Mucosa of rectum (tissue), 2 donors: ENCODE results near the gene SMC1B.
"Not testable (repeated sequence)": the region's sequence is repeated elsewhere in the genome, so short reads cannot be mapped to it uniquely, and the experiment has no call there.

Source experiments
- H3K27ac ChIP-seq, 2 donors: one replicate each; pipeline ENCODE4 v1.7.0; 2013; ENCODE audit warnings: inconsistent platforms in 2 of 2, low read depth in 2 of 2, low read length in 2 of 2
- H3K27me3 ChIP-seq, 2 donors: one replicate each; pipeline ENCODE4 v1.7.0; 2013; ENCODE audit warnings: low read length in 2 of 2; ENCODE audit not compliant: control insufficient read depth in 2 of 2, insufficient read depth in 2 of 2
- H3K36me3 ChIP-seq, 2 donors: one replicate each; pipeline ENCODE4 v1.7.0; 2013; ENCODE audit warnings: low read length in 2 of 2; ENCODE audit not compliant: control insufficient read depth in 2 of 2, insufficient read depth in 2 of 2
- H3K4me1 ChIP-seq, 2 donors: one replicate each; pipeline ENCODE4 v1.7.0; 2013; ENCODE audit warnings: low read length in 2 of 2, mild to moderate bottlenecking in 1 of 2; ENCODE audit not compliant: control insufficient read depth in 2 of 2, insufficient read depth in 2 of 2
- H3K4me3 ChIP-seq, 2 donors: one replicate each; pipeline ENCODE4 v1.7.0; 2013; ENCODE audit warnings: low read length in 2 of 2
- H3K9ac ChIP-seq, 2 donors: one replicate each; pipeline ENCODE4 v1.7.0; 2013; ENCODE audit warnings: low read length in 2 of 2, low read depth in 1 of 2, mild to moderate bottlenecking in 1 of 2
- H3K9me3 ChIP-seq, 2 donors: one replicate each; pipeline ENCODE4 v1.7.0; 2013; ENCODE audit warnings: low read length in 2 of 2; ENCODE audit not compliant: control insufficient read depth in 2 of 2
- donor health status: healthy.
- donor health status: Normal muscosa, but diverticular disease.

SMC1B gene

GRCh38 chr22:45399712-45400445 lies 13.5 kb downstream of the SMC1B start:
- Histone ChIP-seq H3K36me3 (no peaks in the 10 kb centered on the region), H3K27ac (no peak overlapping the region), H3K4me3 (no peak overlapping the region), H3K9me3 (no peaks in the 10 kb centered on the region), H3K9ac (no peak overlapping the region), H3K4me1 (no peaks in the 10 kb centered on the region), H3K27me3 (no peaks in the 10 kb centered on the region)

- no peak overlapping the region for H3K4me3 ChIP-seq
- no peaks in the 10 kb centered on the region for H3K27me3 ChIP-seq
- H3K27ac ChIP-seq: no peak overlapping the region
- no peaks in the 10 kb centered on the region for H3K4me1 ChIP-seq
- H3K36me3 ChIP-seq: no peaks in the 10 kb centered on the region
- H3K9me3 ChIP-seq: no peaks in the 10 kb centered on the region
- H3K9ac ChIP-seq: no peak overlapping the region
These were observed 15.2 kb downstream of the SMC1B start for GRCh38 chr22:45398214-45398613.

GRCh38 chr22:45397806-45398205 lies 15.6 kb downstream of the SMC1B start:
- Histone ChIP-seq H3K9ac (no peak overlapping the region), H3K9me3 (no peaks in the 10 kb centered on the region), H3K27me3 (no peaks in the 10 kb centered on the region), H3K4me1 (no peaks in the 10 kb centered on the region), H3K27ac (no peak overlapping the region), H3K4me3 (no peak overlapping the region), H3K36me3 (no peaks in the 10 kb centered on the region)

GRCh38 chr22:45389546-45389945 lies 23.9 kb downstream of the SMC1B start:
- H3K27me3 ChIP-seq: peaks cover 0 to 4% of the 10 kb centered on the region in 2 donors
- H3K4me1 ChIP-seq: no peaks in the 10 kb centered on the region
- no peak overlapping the region for H3K9ac ChIP-seq
- no peaks in the 10 kb centered on the region for H3K36me3 ChIP-seq
- H3K9me3 ChIP-seq: no peaks in the 10 kb centered on the region
- H3K27ac ChIP-seq: no peak overlapping the region
- H3K4me3 ChIP-seq: no peak overlapping the region

GRCh38 chr22:45381348-45381747 lies 32.1 kb downstream of the SMC1B start:
- H3K36me3 ChIP-seq: no peaks in the 10 kb centered on the region
- H3K27ac ChIP-seq: no peak overlapping the region
- H3K9me3 ChIP-seq: no peaks in the 10 kb centered on the region
- H3K9ac ChIP-seq: no peak overlapping the region
- no peaks in the 10 kb centered on the region for H3K4me1 ChIP-seq
- H3K27me3 ChIP-seq: no peaks in the 10 kb centered on the region
- H3K4me3 ChIP-seq: no peak overlapping the region

GRCh38 chr22:45376703-45377102 lies 36.7 kb downstream of the SMC1B start:
- no peaks in the 10 kb centered on the region for H3K9me3 ChIP-seq
- H3K4me1 ChIP-seq: no peaks in the 10 kb centered on the region
- H3K27ac ChIP-seq: no peak overlapping the region
- H3K9ac ChIP-seq: no peak overlapping the region
- H3K4me3 ChIP-seq: no peak overlapping the region
- H3K27me3 ChIP-seq: no peaks in the 10 kb centered on the region
- H3K36me3 ChIP-seq: no peaks in the 10 kb centered on the region

- no peaks in the 10 kb centered on the region for H3K4me1 ChIP-seq
- H3K9me3 ChIP-seq: no peaks in the 10 kb centered on the region
These were observed 37.4 kb downstream of the SMC1B start for GRCh38 chr22:45376009-45376408.

GRCh38 chr22:45373592-45373991 lies 39.8 kb downstream of the SMC1B start:
- not testable (repeated sequence) for H3K4me3 ChIP-seq, H3K9ac ChIP-seq, H3K36me3 ChIP-seq, H3K27ac ChIP-seq, H3K9me3 ChIP-seq, H3K4me1 ChIP-seq, H3K27me3 ChIP-seq

More at GRCh38 chr22:45376009-45376408, 37.4 kb downstream of the SMC1B start:
- no peak overlapping the region for H3K9ac ChIP-seq
- H3K27ac ChIP-seq: no peak overlapping the region
- no peak overlapping the region for H3K4me3 ChIP-seq
- no peaks in the 10 kb centered on the region for H3K27me3 ChIP-seq
- no peaks in the 10 kb centered on the region for H3K36me3 ChIP-seq

- Histone ChIP-seq H3K4me1 (no peaks in the 10 kb centered on the region), H3K27me3 (no peaks in the 10 kb centered on the region), H3K27ac (no peak overlapping the region)
These were observed 46.7 kb downstream of the SMC1B start for GRCh38 chr22:45366713-45367112.

GRCh38 chr22:45359627-45360026 lies 53.8 kb downstream of the SMC1B start:
- Histone ChIP-seq H3K27me3 (no peaks in the 10 kb centered on the region), H3K36me3 (no peaks in the 10 kb centered on the region), H3K4me3 (no peak overlapping the region)

More at GRCh38 chr22:45366713-45367112, 46.7 kb downstream of the SMC1B start:
- H3K9me3 ChIP-seq: no peaks in the 10 kb centered on the region
- no peak overlapping the region for H3K4me3 ChIP-seq
- H3K9ac ChIP-seq: no peak overlapping the region
- H3K36me3 ChIP-seq: no peaks in the 10 kb centered on the region

More at GRCh38 chr22:45359627-45360026, 53.8 kb downstream of the SMC1B start:
- Histone ChIP-seq H3K9me3 (no peaks in the 10 kb centered on the region), H3K4me1 (no peaks in the 10 kb centered on the region), H3K9ac (no peak overlapping the region), H3K27ac (no peak overlapping the region)
